ENCODE data around the gene CASP10.

CASP10 gene

GRCh38 chr2:201199847-201200246 lies 16.9 kb downstream of the CASP10 start:
- DNase-seq = no peak

GRCh38 chr2:201200345-201200744 lies 17.4 kb downstream of the CASP10 start:
- no peak for DNase-seq

- DNase-seq = no peak
Observed at GRCh38 chr2:201201371-201201770, 18.4 kb downstream of the CASP10 start.

- no peak for DNase-seq
Observed at GRCh38 chr2:201203916-201204654, 21.1 kb downstream of the CASP10 start.

GRCh38 chr2:201204655-201205514 lies 21.9 kb downstream of the CASP10 start:
- no peak for DNase-seq

GRCh38 chr2:201205515-201205849 lies 22.5 kb downstream of the CASP10 start:
- no peak for DNase-seq

- no peak for DNase-seq
Observed at GRCh38 chr2:201208563-201209252, 25.8 kb downstream of the CASP10 start.

GRCh38 chr2:201215963-201216362 lies 33.0 kb downstream of the CASP10 start:
- no peak for DNase-seq

- DNase-seq = no peak
Observed at GRCh38 chr2:201216918-201217317, 34.0 kb downstream of the CASP10 start.

- DNase-seq = no peak
Observed at GRCh38 chr2:201218780-201219179, 35.8 kb downstream of the CASP10 start.

GRCh38 chr2:201219328-201220096 lies 36.6 kb downstream of the CASP10 start:
- no peak for DNase-seq

GRCh38 chr2:201220102-201220570 lies 37.2 kb downstream of the CASP10 start:
- no peak for DNase-seq

- DNase-seq = no peak
Observed at GRCh38 chr2:201223089-201224073, 40.4 kb downstream of the CASP10 start.

- DNase-seq = no peak
Observed at GRCh38 chr2:201228271-201228911, 45.5 kb downstream of the CASP10 start.

GRCh38 chr2:201228912-201229290 lies 46.0 kb downstream of the CASP10 start:
- DNase-seq = no peak

GRCh38 chr2:201231781-201232466 lies 49.0 kb downstream of the CASP10 start:
- DNase-seq = peak; percentile 97

GRCh38 chr2:201232467-201232815 lies 49.5 kb downstream of the CASP10 start:
- no peak for DNase-seq

- peak; percentile 90 for DNase-seq
Observed at GRCh38 chr2:201233192-201233811, 50.4 kb downstream of the CASP10 start.

GRCh38 chr2:201233812-201234662 lies 51.1 kb downstream of the CASP10 start:
- DNase-seq = no peak
